Glomerular endothelial cell (primary cell): ENCODE data around the gene POLR2F. TPM values are rescaled to one million over a fixed set of nuclear protein-coding genes. Genes with fewer than 3 reads are reported as not detected.

Source experiments
- DNase-seq: peaks from one replicate; pipeline ENCODE4 v3.0.0-alpha.2; 2011; ENCODE audit warnings: low read depth, low spot score; ENCODE audit errors: extremely low read depth
- total RNA-seq: library from RNA; depleted of rRNA; stranded (reverse); fragments of >200 nt; gene quantifications from 2 replicates; pipeline ENCODE4 v1.2.3, GENCODE V29; 2015

Gene POLR2F
- total RNA-seq, 1 donor from 2014 or later: 93.6 TPM

DNA sequence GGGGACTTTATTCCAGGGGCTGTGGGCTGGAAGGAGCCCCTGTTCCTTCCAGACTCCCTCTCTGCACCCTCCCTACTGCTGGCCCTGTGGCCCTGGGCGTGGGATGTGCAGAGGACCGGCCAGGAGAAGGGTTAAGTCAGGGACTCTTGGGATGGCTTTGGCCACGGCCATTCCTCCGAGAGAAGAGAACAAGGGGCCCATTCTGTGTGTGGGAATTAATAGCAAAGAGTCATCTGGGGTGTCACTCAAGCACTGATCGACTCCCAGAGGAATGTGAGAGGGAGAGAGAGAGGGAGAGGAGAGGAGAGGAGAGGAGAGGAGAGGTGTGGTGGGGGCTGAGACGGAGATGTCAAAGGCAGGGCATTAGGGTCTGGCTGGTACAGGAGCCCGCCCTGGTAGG is 45.0 kb downstream of the POLR2F start:
- DNase-seq: no peak

- no peak for DNase-seq
Observed at GRCh38 chr22:37999236-37999635, 45.7 kb downstream of the POLR2F start.

- DNase-seq: no peak
Observed at GRCh38 chr22:37999640-38000272, 46.3 kb downstream of the POLR2F start.

- DNase-seq: no peak
Observed at GRCh38 chr22:38005943-38006342, 52.4 kb downstream of the POLR2F start.

DNA sequence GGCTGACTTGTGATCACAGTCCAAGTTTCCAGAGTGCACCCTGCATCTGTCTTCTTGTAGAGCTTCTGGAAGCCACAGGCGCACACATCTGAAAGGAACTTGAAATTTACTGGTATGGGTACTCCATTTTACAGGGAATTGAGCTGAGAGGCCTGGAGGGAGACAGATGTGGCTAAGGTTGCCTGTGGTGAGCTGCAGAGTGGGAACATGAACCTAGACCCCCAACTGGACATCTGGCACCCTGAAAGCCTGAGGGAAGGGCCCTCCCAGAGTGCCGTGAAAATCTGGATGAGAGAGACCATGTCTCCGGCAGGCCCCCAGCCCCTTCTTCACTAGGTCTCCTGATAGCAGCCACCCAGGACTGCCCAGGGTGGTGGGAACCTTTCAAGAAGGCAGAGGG is 53.4 kb downstream of the POLR2F start:
- no peak for DNase-seq

DNA sequence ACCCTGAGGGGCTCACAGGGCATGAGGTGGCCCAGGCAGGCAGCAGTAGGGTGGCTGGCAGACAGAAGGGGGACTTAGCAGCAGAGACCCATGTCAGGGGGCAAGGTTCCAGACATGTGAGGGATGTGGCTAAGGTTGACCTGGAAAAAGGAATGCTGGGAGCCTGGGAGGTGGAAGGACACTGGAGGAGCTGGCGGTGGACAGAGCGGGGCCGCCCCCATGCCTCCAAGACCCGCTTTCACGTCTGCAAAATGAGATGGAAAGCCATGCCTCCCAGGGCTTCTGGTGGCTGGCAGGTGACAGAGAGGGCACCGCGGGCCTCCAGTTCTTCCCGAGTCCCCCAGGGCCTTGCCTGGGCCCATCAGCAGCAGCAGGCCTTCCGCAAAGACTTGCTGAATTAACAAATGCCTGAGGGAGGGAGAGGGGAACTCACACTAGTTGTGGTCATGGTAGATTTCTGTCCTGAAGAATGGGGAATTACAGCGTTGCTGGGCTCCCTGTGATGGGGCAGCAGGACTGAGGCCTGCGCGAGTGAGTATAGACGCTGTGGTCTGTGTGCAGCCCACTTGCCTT is 53.9 kb downstream of the POLR2F start:
- DNase-seq: no peak

DNA sequence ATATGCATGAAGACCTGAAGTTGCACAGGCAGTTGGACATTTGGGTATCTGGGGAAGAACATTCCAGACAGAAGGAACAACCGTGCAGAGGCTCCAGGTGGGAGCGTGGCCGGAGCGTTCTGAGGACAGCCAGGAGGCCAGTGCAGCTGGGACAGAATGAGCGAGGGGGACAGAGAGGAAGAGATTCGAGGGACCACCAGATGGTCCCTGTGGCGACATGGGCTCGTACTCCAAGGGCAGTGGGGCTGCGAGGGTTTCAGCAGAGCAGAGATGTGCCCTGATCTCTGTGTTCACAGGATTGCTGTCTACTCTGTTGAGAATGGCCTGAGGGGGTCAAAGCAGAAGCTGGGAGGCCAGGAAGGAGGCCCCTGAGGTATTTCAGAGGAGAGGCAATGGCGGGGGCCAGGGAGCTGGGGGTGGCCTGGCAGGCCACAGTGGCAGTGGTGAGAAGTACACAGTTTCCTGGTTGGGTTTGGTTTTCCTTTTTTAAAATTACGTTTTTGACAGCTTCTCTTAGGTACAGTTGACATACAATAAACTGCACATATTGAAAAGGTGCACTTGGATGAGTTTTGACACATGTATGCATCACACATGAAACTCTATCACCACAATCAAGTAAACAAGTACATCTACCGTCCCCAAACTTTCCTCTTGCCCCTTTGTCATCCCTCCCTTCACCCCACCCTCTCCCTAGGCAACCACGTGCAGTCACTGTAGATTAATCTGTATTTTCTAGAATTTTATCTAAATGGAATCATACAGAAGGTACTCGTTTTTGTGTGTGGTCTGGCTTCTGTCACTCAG is 55.7 kb downstream of the POLR2F start:
- DNase-seq: no peak

GRCh38 chr22:38012604-38013072 is 59.1 kb downstream of the POLR2F start:
- DNase-seq: no peak

GRCh38 chr22:38014083-38014482 is 60.6 kb downstream of the POLR2F start:
- DNase-seq: no peak

- DNase-seq: no peak
Observed at GRCh38 chr22:38016182-38017151, 63.0 kb downstream of the POLR2F start.

DNA sequence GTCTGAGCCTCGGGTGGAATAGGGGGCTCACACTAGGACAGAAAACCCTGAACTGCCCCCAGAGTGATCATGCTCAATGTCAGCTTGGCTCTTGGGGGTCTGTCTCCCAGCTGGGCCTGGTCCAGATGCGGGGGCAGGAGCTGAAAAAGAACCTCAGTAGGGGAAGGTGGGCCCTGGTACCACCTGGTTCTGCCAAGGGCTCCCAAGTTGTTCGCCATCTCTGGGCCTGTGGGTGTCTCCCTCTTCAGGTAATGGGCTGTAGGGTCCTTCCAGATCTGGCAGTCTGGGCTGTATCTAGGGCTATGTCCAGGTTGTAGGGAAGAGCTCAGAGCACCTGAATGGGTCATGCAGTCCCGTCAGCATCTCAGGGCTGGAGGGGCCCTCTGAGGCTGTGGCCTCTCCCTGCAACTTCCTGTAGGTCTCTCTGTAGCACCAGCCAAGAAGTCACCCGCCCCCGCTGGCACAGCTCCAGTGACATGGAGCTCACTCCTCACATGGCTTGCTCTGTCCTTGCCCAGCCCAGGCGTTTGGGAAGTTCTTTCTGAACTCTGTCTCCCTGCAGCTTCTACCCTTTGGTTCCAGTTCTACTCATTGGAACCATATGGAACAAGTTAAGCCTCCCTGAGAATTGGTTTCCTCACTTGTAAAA is 63.9 kb downstream of the POLR2F start:
- DNase-seq: no peak

DNA sequence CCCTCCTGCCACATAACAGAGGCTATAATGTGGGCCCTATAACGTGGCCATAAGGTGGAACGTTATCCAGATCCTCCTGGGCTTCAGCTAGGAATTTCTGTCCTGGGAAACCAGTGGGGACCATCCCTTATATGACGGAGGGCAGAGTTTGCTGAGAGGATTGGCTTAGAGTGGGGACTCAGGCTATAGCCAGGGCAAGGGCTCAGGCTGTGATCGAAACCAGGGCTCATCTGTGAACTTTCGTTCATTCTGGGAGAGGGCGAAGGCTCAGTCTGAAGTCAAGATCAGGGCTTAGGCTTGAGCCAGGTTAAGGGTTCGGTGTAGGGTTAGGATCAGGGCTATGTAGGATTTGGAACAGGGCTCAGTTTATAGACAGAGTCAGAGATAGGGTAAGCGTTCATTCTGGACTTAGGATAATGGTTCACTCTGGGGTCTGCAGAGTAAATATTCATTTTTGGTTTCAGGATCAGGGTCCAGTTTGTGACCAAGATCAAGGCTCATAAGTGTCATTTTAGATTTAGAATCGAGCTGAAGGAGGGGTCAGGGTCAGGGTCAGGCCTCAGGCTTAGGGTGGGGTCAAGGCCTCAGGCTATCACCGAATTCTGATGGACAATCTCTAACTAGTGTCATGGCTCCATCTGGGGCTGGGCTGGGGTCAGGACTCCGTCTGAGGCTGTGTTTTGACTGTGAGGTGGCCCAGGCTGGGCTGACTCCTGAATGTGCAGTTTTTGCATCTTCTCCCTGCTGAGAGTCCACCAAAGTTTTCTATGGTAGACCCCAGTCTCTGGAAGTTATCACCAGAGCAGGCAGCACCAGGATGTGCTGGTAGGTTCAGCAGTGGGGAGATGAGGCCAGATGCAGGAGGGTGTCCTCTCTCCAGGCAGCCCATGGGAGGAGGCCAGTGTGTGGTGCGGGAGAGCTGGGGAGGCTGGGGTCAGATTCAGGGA is 64.7 kb downstream of the POLR2F start:
- no peak for DNase-seq

Other genes with a start within 250 kb of the POLR2F start
- gene GCAT, start 145.8 kb upstream of the POLR2F start, total RNA-seq: 13.0 and 32.9 TPM in 2 replicates
- not detected in 2 replicates for gene GALR3, start 130.3 kb upstream of the POLR2F start, total RNA-seq
- gene ANKRD54, start 109.4 kb upstream of the POLR2F start, total RNA-seq: 34.9 and 55.2 TPM in 2 replicates
- gene EIF3L, start 104.3 kb upstream of the POLR2F start, total RNA-seq: 254 and 368 TPM in 2 replicates
- gene MICALL1, start 47.4 kb upstream of the POLR2F start, total RNA-seq: 122 and 133 TPM in 2 replicates
- 0.41 TPM in 1 of 2 replicates, not detected in the other for gene C22orf23, start 98 bp upstream of the POLR2F start, total RNA-seq
- gene SOX10, start 30.9 kb downstream of the POLR2F start, total RNA-seq: not detected in 2 replicates
- gene PICK1, start 103.7 kb downstream of the POLR2F start, total RNA-seq: 8.9 and 12.8 TPM in 2 replicates
- not detected in 2 replicates for gene SLC16A8, start 130.5 kb downstream of the POLR2F start, total RNA-seq
- 0.24 and 0.93 TPM in 2 replicates for gene BAIAP2L2, start 157.0 kb downstream of the POLR2F start, total RNA-seq
- 4.7 and 7.6 TPM in 2 replicates for gene PLA2G6, start 228.1 kb downstream of the POLR2F start, total RNA-seq
- gene MAFF, start 248.3 kb downstream of the POLR2F start, total RNA-seq: 91.0 and 119 TPM in 2 replicates